H9 (cell line): ENCODE data around the gene CDH1. TPM values are rescaled to one million over a fixed set of nuclear protein-coding genes. Genes with fewer than 3 reads are reported as not detected.

Experiments used
- DNase-seq: peaks from one replicate; pipeline ENCODE4 v3.0.0-alpha.2; 2017
- H2AFZ ChIP-seq: one replicate; pipeline ENCODE4 v1.6.1; 2013; ENCODE audit warnings: mild to moderate bottlenecking, low read length, control low read depth, moderate library complexity
- H2AK5ac ChIP-seq: 2 replicates; pipeline ENCODE4 v1.6.1; 2013; ENCODE audit warnings: low read length, control low read depth, mixed read lengths; ENCODE audit not compliant: insufficient read length
- H2BK120ac ChIP-seq: one replicate; pipeline ENCODE4 v1.6.1; 2013; ENCODE audit warnings: low read depth, mild to moderate bottlenecking, low read length, control low read depth, inconsistent platforms; ENCODE audit not compliant: poor library complexity, severe bottlenecking
- H2BK12ac ChIP-seq: 2 replicates; pipeline ENCODE4 v1.6.1; 2013; ENCODE audit warnings: low read length, control low read depth, mixed read lengths, low read depth; ENCODE audit not compliant: insufficient read length
- H2BK15ac ChIP-seq: 2 replicates; pipeline ENCODE4 v1.6.1; 2013; ENCODE audit warnings: low read depth, low read length, control low read depth
- H2BK20ac ChIP-seq: one replicate; pipeline ENCODE4 v1.6.1; 2013; ENCODE audit warnings: low read depth, mild to moderate bottlenecking, low read length, control low read depth, inconsistent platforms; ENCODE audit not compliant: poor library complexity, severe bottlenecking
- H2BK5ac ChIP-seq: 2 replicates; pipeline ENCODE4 v1.6.1; 2013; ENCODE audit warnings: low read length, control low read depth, mixed read lengths; ENCODE audit not compliant: insufficient read length
- H3K14ac ChIP-seq: 2 replicates; pipeline ENCODE4 v1.6.1; 2013; ENCODE audit warnings: low read length, control low read depth; ENCODE audit not compliant: insufficient read depth
- H3K18ac ChIP-seq: 2 replicates; pipeline ENCODE4 v1.6.1; 2013; ENCODE audit warnings: low read depth, mild to moderate bottlenecking, mixed read lengths, low read length, control low read depth; ENCODE audit not compliant: insufficient read length
- H3K23ac ChIP-seq: 2 replicates; pipeline ENCODE4 v1.6.1; 2013; ENCODE audit warnings: low read length, control low read depth, mixed read lengths, low read depth; ENCODE audit not compliant: insufficient read length
- H3K23me2 ChIP-seq: 2 replicates; pipeline ENCODE4 v1.6.1; 2013; ENCODE audit warnings: low read depth, mild to moderate bottlenecking, mixed read lengths, low read length, control low read depth; ENCODE audit not compliant: insufficient read length, poor library complexity, severe bottlenecking
- H3K27ac ChIP-seq: 2 replicates; pipeline ENCODE4 v1.5.1; 2013; ENCODE audit warnings: low read length, control low read depth, mixed read lengths, low read depth; ENCODE audit not compliant: insufficient read length
- H3K27me3 ChIP-seq: 2 replicates; pipeline ENCODE4 v1.6.1; 2013; ENCODE audit warnings: low read length, control low read depth, inconsistent platforms; ENCODE audit not compliant: insufficient read depth
- H3K4ac ChIP-seq: 2 replicates; pipeline ENCODE4 v1.6.1; 2013; ENCODE audit warnings: low read depth, mild to moderate bottlenecking, control low read depth, inconsistent platforms, low read length, moderate library complexity
- H3K4me1 ChIP-seq: 2 replicates; pipeline ENCODE4 v1.6.1; 2013; ENCODE audit warnings: low read length, control low read depth, inconsistent platforms; ENCODE audit not compliant: insufficient read depth
- H3K4me2 ChIP-seq: 2 replicates; pipeline ENCODE4 v1.6.1; 2013; ENCODE audit warnings: low read length, control low read depth, mixed read lengths; ENCODE audit not compliant: insufficient read length, insufficient read depth
- H3K56ac ChIP-seq: 2 replicates; pipeline ENCODE4 v1.6.1; 2013; ENCODE audit warnings: low read depth, mild to moderate bottlenecking, mixed read lengths, low read length, control low read depth; ENCODE audit not compliant: insufficient read length
- H3K79me1 ChIP-seq: 2 replicates; pipeline ENCODE4 v1.6.1; 2013; ENCODE audit warnings: low read depth, mild to moderate bottlenecking, moderate library complexity, low read length, control low read depth, inconsistent platforms; ENCODE audit not compliant: insufficient read depth, poor library complexity, severe bottlenecking
- H3K79me2 ChIP-seq: 2 replicates; pipeline ENCODE4 v1.6.1; 2013; ENCODE audit warnings: low read length, control low read depth, inconsistent platforms; ENCODE audit not compliant: insufficient read depth
- H3K9ac ChIP-seq: 2 replicates; pipeline ENCODE4 v1.6.1; 2013; ENCODE audit warnings: low read length, control low read depth, mixed read lengths; ENCODE audit not compliant: insufficient read length; ENCODE audit errors: extremely low read depth
- H3K9me3 ChIP-seq: one replicate; pipeline ENCODE4 v1.6.1; 2013; ENCODE audit warnings: low read depth, low read length, inconsistent platforms; ENCODE audit not compliant: control insufficient read depth
- H3T11ph ChIP-seq: one replicate; pipeline ENCODE4 v1.6.1; 2013; ENCODE audit warnings: mild to moderate bottlenecking, low read length, control low read depth, inconsistent platforms
- H4K20me1 ChIP-seq: one replicate; pipeline ENCODE4 v1.6.1; 2013; ENCODE audit not compliant: control insufficient read depth, insufficient read length, insufficient read depth
- H4K5ac ChIP-seq: 2 replicates; pipeline ENCODE4 v1.6.1; 2013; ENCODE audit warnings: low read depth, mild to moderate bottlenecking, mixed read lengths, low read length, control low read depth; ENCODE audit not compliant: insufficient read length
- H4K8ac ChIP-seq: replicated peaks from 2 replicates; pipeline ENCODE4 v1.6.1; 2013; ENCODE audit warnings: low read length, control low read depth, mixed read lengths, low read depth; ENCODE audit not compliant: insufficient read length
- H4K91ac ChIP-seq: 2 replicates; pipeline ENCODE4 v1.6.1; 2013; ENCODE audit warnings: low read depth, mild to moderate bottlenecking, moderate library complexity, mixed read lengths, low read length, control low read depth; ENCODE audit not compliant: insufficient read length
- H3K27ac Mint-ChIP-seq, 3 experiments: 2 replicates in 2 of 3; 3 replicates in 1 of 3; pipeline ENCODE4 v1.8.0; 2020 to 2021; ENCODE audit warnings: mixed read lengths in 3 of 3, mild to moderate bottlenecking in 1 of 3, moderate library complexity in 1 of 3
- H3K27me3 Mint-ChIP-seq: 2 replicates; pipeline ENCODE4 v1.8.0; 2021; ENCODE audit warnings: low read depth, mild to moderate bottlenecking, moderate library complexity, mixed read lengths
- H3K36me3 Mint-ChIP-seq, 3 experiments: 2 replicates in 2 of 3; 3 replicates in 1 of 3; pipeline ENCODE4 v1.8.0; 2020 to 2021; ENCODE audit warnings: low read depth in 3 of 3, mixed read lengths in 3 of 3; ENCODE audit not compliant: insufficient read depth in 1 of 3
- H3K4me1 Mint-ChIP-seq, 2 experiments: 2 replicates each; pipeline ENCODE4 v1.8.0; 2020; ENCODE audit warnings: mixed read lengths in 2 of 2
- H3K4me3 Mint-ChIP-seq, 2 experiments: 2 replicates in 1 of 2; 3 replicates in 1 of 2; pipeline ENCODE4 v1.8.0; 2020 to 2021; ENCODE audit warnings: mild to moderate bottlenecking in 2 of 2, mixed read lengths in 2 of 2, moderate library complexity in 1 of 2
- H3K9me3 Mint-ChIP-seq, 2 experiments: 2 replicates in 1 of 2; 3 replicates in 1 of 2; pipeline ENCODE4 v1.8.0; 2020; ENCODE audit warnings: mild to moderate bottlenecking in 2 of 2, mixed read lengths in 2 of 2, moderate library complexity in 1 of 2
- CTCF ChIP-seq: fragments of 200-600 bp; sonication (generic); conservative IDR thresholded peaks from 3 replicates; pipeline ENCODE4 v1.8.0; 2021; ENCODE audit warnings: antibody characterized with exemption, mild to moderate bottlenecking
- WGBS: extraction: QIAGEN DNeasy Blood & Tissue Kit; methylation state at CpG from one replicate; pipeline ENCODE4 v1.1.7; 2013; ENCODE audit warnings: missing lambda C conversion rate, low lambda C conversion rate, mixed read lengths; ENCODE audit not compliant: insufficient read length; ENCODE audit errors: extremely low coverage; 5-methylcytosine and 5-hydroxymethylcytosine counted together
- total RNA-seq: library from RNA; stranded (reverse); gene quantifications from 2 replicates; pipeline ENCODE4 v1.2.1, GENCODE V29; 2021

Gene CDH1
- total RNA-seq, 1 experiment from 2014 or later: 237 TPM

- H3K36me3 Mint-ChIP-seq: peaks cover 0 to 25% (median 3%) of the 10 kb centered on the region in 3 experiments; a peak in 4 of 7 replicates
- Histone ChIP-seq H2AK5ac (no peak overlapping the region), H3T11ph (no peak overlapping the region), H3K23ac (no peak overlapping the region), H2AFZ (no peak overlapping the region), H3K27ac (no peak overlapping the region), H2BK15ac (no peak overlapping the region), H3K23me2 (no peaks in the 10 kb centered on the region), H4K8ac (no peak overlapping the region), H3K14ac (no peak overlapping the region), H3K79me2 (no peaks in the 10 kb centered on the region), H2BK12ac (no peak overlapping the region), H4K91ac (no peak overlapping the region), H3K4me2 (no peak overlapping the region), H3K56ac (no peak overlapping the region), H3K27me3 (no peaks in the 10 kb centered on the region), H3K4me1 (no peaks in the 10 kb centered on the region), H2BK20ac (no peak overlapping the region), H3K9ac (no peak overlapping the region), H4K20me1 (no peaks in the 10 kb centered on the region), H4K5ac (no peak overlapping the region), H3K4ac (no peak overlapping the region), H3K18ac (no peak overlapping the region), H2BK5ac (no peak overlapping the region), H3K9me3 (no peaks in the 10 kb centered on the region), H3K79me1 (no peaks in the 10 kb centered on the region), H2BK120ac (no peak overlapping the region)
- H3K9me3 Mint-ChIP-seq: peaks cover 3 to 4% of the 10 kb centered on the region in 2 experiments; a peak in 2 of 5 replicates
- no CpG with 5 or more reads among the region's 15 CpGs for WGBS
- peak overlapping the region; percentile 2 to 40 (median 27); a peak in 3 of 7 replicates for H3K27ac Mint-ChIP-seq
- H3K4me1 Mint-ChIP-seq: peaks cover 3 to 8% of the 10 kb centered on the region in 2 experiments
- H3K4me3 Mint-ChIP-seq: no peak overlapping the region; a peak in 1 of 5 replicates
- no peak for TF ChIP-seq CTCF
- H3K27me3 Mint-ChIP-seq: no peaks in the 10 kb centered on the region
- DNase-seq: no peak
Observed at GRCh38 chr16:68860978-68861892, 124.1 kb downstream of the CDH1 start.
